H9 (cell line): Measurements from ENCODE around the gene ACOT13. TPM values are rescaled to one million over a fixed set of nuclear protein-coding genes. Genes with fewer than 3 reads are reported as not detected.

Source experiments
- DNase-seq: peaks from one replicate; pipeline ENCODE4 v3.0.0-alpha.2; 2017
- H2AFZ ChIP-seq: one replicate; pipeline ENCODE4 v1.6.1; 2013; ENCODE audit warnings: mild to moderate bottlenecking, low read length, control low read depth, moderate library complexity
- H2AK5ac ChIP-seq: 2 replicates; pipeline ENCODE4 v1.6.1; 2013; ENCODE audit warnings: low read length, control low read depth, mixed read lengths; ENCODE audit not compliant: insufficient read length
- H2BK120ac ChIP-seq: one replicate; pipeline ENCODE4 v1.6.1; 2013; ENCODE audit warnings: low read depth, mild to moderate bottlenecking, low read length, control low read depth, inconsistent platforms; ENCODE audit not compliant: poor library complexity, severe bottlenecking
- H2BK12ac ChIP-seq: 2 replicates; pipeline ENCODE4 v1.6.1; 2013; ENCODE audit warnings: low read length, control low read depth, mixed read lengths, low read depth; ENCODE audit not compliant: insufficient read length
- H2BK15ac ChIP-seq: 2 replicates; pipeline ENCODE4 v1.6.1; 2013; ENCODE audit warnings: low read depth, low read length, control low read depth
- H2BK20ac ChIP-seq: one replicate; pipeline ENCODE4 v1.6.1; 2013; ENCODE audit warnings: low read depth, mild to moderate bottlenecking, low read length, control low read depth, inconsistent platforms; ENCODE audit not compliant: poor library complexity, severe bottlenecking
- H2BK5ac ChIP-seq: 2 replicates; pipeline ENCODE4 v1.6.1; 2013; ENCODE audit warnings: low read length, control low read depth, mixed read lengths; ENCODE audit not compliant: insufficient read length
- H3K14ac ChIP-seq: 2 replicates; pipeline ENCODE4 v1.6.1; 2013; ENCODE audit warnings: low read length, control low read depth; ENCODE audit not compliant: insufficient read depth
- H3K18ac ChIP-seq: 2 replicates; pipeline ENCODE4 v1.6.1; 2013; ENCODE audit warnings: low read depth, mild to moderate bottlenecking, mixed read lengths, low read length, control low read depth; ENCODE audit not compliant: insufficient read length
- H3K23ac ChIP-seq: 2 replicates; pipeline ENCODE4 v1.6.1; 2013; ENCODE audit warnings: low read length, control low read depth, mixed read lengths, low read depth; ENCODE audit not compliant: insufficient read length
- H3K23me2 ChIP-seq: 2 replicates; pipeline ENCODE4 v1.6.1; 2013; ENCODE audit warnings: low read depth, mild to moderate bottlenecking, mixed read lengths, low read length, control low read depth; ENCODE audit not compliant: insufficient read length, poor library complexity, severe bottlenecking
- H3K27ac ChIP-seq: 2 replicates; pipeline ENCODE4 v1.5.1; 2013; ENCODE audit warnings: low read length, control low read depth, mixed read lengths, low read depth; ENCODE audit not compliant: insufficient read length
- H3K27me3 ChIP-seq: 2 replicates; pipeline ENCODE4 v1.6.1; 2013; ENCODE audit warnings: low read length, control low read depth, inconsistent platforms; ENCODE audit not compliant: insufficient read depth
- H3K4ac ChIP-seq: 2 replicates; pipeline ENCODE4 v1.6.1; 2013; ENCODE audit warnings: low read depth, mild to moderate bottlenecking, control low read depth, inconsistent platforms, low read length, moderate library complexity
- H3K4me1 ChIP-seq: 2 replicates; pipeline ENCODE4 v1.6.1; 2013; ENCODE audit warnings: low read length, control low read depth, inconsistent platforms; ENCODE audit not compliant: insufficient read depth
- H3K4me2 ChIP-seq: 2 replicates; pipeline ENCODE4 v1.6.1; 2013; ENCODE audit warnings: low read length, control low read depth, mixed read lengths; ENCODE audit not compliant: insufficient read length, insufficient read depth
- H3K56ac ChIP-seq: 2 replicates; pipeline ENCODE4 v1.6.1; 2013; ENCODE audit warnings: low read depth, mild to moderate bottlenecking, mixed read lengths, low read length, control low read depth; ENCODE audit not compliant: insufficient read length
- H3K79me1 ChIP-seq: 2 replicates; pipeline ENCODE4 v1.6.1; 2013; ENCODE audit warnings: low read depth, mild to moderate bottlenecking, moderate library complexity, low read length, control low read depth, inconsistent platforms; ENCODE audit not compliant: insufficient read depth, poor library complexity, severe bottlenecking
- H3K79me2 ChIP-seq: 2 replicates; pipeline ENCODE4 v1.6.1; 2013; ENCODE audit warnings: low read length, control low read depth, inconsistent platforms; ENCODE audit not compliant: insufficient read depth
- H3K9ac ChIP-seq: 2 replicates; pipeline ENCODE4 v1.6.1; 2013; ENCODE audit warnings: low read length, control low read depth, mixed read lengths; ENCODE audit not compliant: insufficient read length; ENCODE audit errors: extremely low read depth
- H3K9me3 ChIP-seq: one replicate; pipeline ENCODE4 v1.6.1; 2013; ENCODE audit warnings: low read depth, low read length, inconsistent platforms; ENCODE audit not compliant: control insufficient read depth
- H3T11ph ChIP-seq: one replicate; pipeline ENCODE4 v1.6.1; 2013; ENCODE audit warnings: mild to moderate bottlenecking, low read length, control low read depth, inconsistent platforms
- H4K20me1 ChIP-seq: one replicate; pipeline ENCODE4 v1.6.1; 2013; ENCODE audit not compliant: control insufficient read depth, insufficient read length, insufficient read depth
- H4K5ac ChIP-seq: 2 replicates; pipeline ENCODE4 v1.6.1; 2013; ENCODE audit warnings: low read depth, mild to moderate bottlenecking, mixed read lengths, low read length, control low read depth; ENCODE audit not compliant: insufficient read length
- H4K8ac ChIP-seq: replicated peaks from 2 replicates; pipeline ENCODE4 v1.6.1; 2013; ENCODE audit warnings: low read length, control low read depth, mixed read lengths, low read depth; ENCODE audit not compliant: insufficient read length
- H4K91ac ChIP-seq: 2 replicates; pipeline ENCODE4 v1.6.1; 2013; ENCODE audit warnings: low read depth, mild to moderate bottlenecking, moderate library complexity, mixed read lengths, low read length, control low read depth; ENCODE audit not compliant: insufficient read length
- H3K27ac Mint-ChIP-seq, 3 experiments: 2 replicates in 2 of 3; 3 replicates in 1 of 3; pipeline ENCODE4 v1.8.0; 2020 to 2021; ENCODE audit warnings: mixed read lengths in 3 of 3, mild to moderate bottlenecking in 1 of 3, moderate library complexity in 1 of 3
- H3K27me3 Mint-ChIP-seq: 2 replicates; pipeline ENCODE4 v1.8.0; 2021; ENCODE audit warnings: low read depth, mild to moderate bottlenecking, moderate library complexity, mixed read lengths
- H3K36me3 Mint-ChIP-seq, 3 experiments: 2 replicates in 2 of 3; 3 replicates in 1 of 3; pipeline ENCODE4 v1.8.0; 2020 to 2021; ENCODE audit warnings: low read depth in 3 of 3, mixed read lengths in 3 of 3; ENCODE audit not compliant: insufficient read depth in 1 of 3
- H3K4me1 Mint-ChIP-seq, 2 experiments: 2 replicates each; pipeline ENCODE4 v1.8.0; 2020; ENCODE audit warnings: mixed read lengths in 2 of 2
- H3K4me3 Mint-ChIP-seq, 2 experiments: 2 replicates in 1 of 2; 3 replicates in 1 of 2; pipeline ENCODE4 v1.8.0; 2020 to 2021; ENCODE audit warnings: mild to moderate bottlenecking in 2 of 2, mixed read lengths in 2 of 2, moderate library complexity in 1 of 2
- H3K9me3 Mint-ChIP-seq, 2 experiments: 2 replicates in 1 of 2; 3 replicates in 1 of 2; pipeline ENCODE4 v1.8.0; 2020; ENCODE audit warnings: mild to moderate bottlenecking in 2 of 2, mixed read lengths in 2 of 2, moderate library complexity in 1 of 2
- WGBS: extraction: QIAGEN DNeasy Blood & Tissue Kit; methylation state at CpG from one replicate; pipeline ENCODE4 v1.1.7; 2013; ENCODE audit warnings: missing lambda C conversion rate, low lambda C conversion rate, mixed read lengths; ENCODE audit not compliant: insufficient read length; ENCODE audit errors: extremely low coverage; 5-methylcytosine and 5-hydroxymethylcytosine counted together
- total RNA-seq: library from RNA; stranded (reverse); gene quantifications from 2 replicates; pipeline ENCODE4 v1.2.1, GENCODE V29; 2021
- TF ChIP-seq, protein P1 (sequence below): fragments of 200-600 bp; sonication (generic); conservative IDR thresholded peaks from 3 replicates; pipeline ENCODE4 v1.8.0; 2021; ENCODE audit warnings: antibody characterized with exemption, mild to moderate bottlenecking

The ACOT13 gene
- total RNA-seq, 1 experiment from 2014 or later: 38.0 TPM

GRCh38 chr6:24646771-24647170 is 20.1 kb upstream of the ACOT13 start:
- Histone ChIP-seq H2BK120ac (no peak overlapping the region), H3K79me2 (no peaks in the 10 kb centered on the region), H4K8ac (no peak overlapping the region), H3K23ac (no peak overlapping the region), H3K9me3 (no peaks in the 10 kb centered on the region), H2BK15ac (no peak overlapping the region), H2BK20ac (no peak overlapping the region), H3K9ac (no peak overlapping the region), H4K20me1 (no peaks in the 10 kb centered on the region), H3K4me2 (peak overlapping the region; percentile 63), H3K23me2 (peaks cover 8% of the 10 kb centered on the region), H3K56ac (no peak overlapping the region), H2BK5ac (no peak overlapping the region), H3K79me1 (no peaks in the 10 kb centered on the region), H2BK12ac (no peak overlapping the region), H4K91ac (no peak overlapping the region), H2AFZ (no peak overlapping the region), H3K27me3 (no peaks in the 10 kb centered on the region), H3T11ph (no peak overlapping the region), H3K27ac (no peak overlapping the region), H3K18ac (no peak overlapping the region), H2AK5ac (no peak overlapping the region), H3K14ac (no peak overlapping the region), H3K4me1 (no peaks in the 10 kb centered on the region; the same call in 1 of the 2 replicates), H4K5ac (no peak overlapping the region), H3K4ac (no peak overlapping the region)
- WGBS: no CpG with 5 or more reads among the region's 8 CpGs
- Mint-ChIP-seq H3K36me3 (peaks cover 3 to 13% (median 12%) of the 10 kb centered on the region in 3 experiments; a peak in 6 of 7 replicates), H3K9me3 (no peaks in the 10 kb centered on the region), H3K27me3 (peaks cover 12% of the 10 kb centered on the region), H3K27ac (no peak overlapping the region), H3K4me3 (peak overlapping the region; percentile 79 to 95), H3K4me1 (peaks cover 11% of the 10 kb centered on the region in 2 experiments)
- DNase-seq: no peak
- TF ChIP-seq, protein P1, sequence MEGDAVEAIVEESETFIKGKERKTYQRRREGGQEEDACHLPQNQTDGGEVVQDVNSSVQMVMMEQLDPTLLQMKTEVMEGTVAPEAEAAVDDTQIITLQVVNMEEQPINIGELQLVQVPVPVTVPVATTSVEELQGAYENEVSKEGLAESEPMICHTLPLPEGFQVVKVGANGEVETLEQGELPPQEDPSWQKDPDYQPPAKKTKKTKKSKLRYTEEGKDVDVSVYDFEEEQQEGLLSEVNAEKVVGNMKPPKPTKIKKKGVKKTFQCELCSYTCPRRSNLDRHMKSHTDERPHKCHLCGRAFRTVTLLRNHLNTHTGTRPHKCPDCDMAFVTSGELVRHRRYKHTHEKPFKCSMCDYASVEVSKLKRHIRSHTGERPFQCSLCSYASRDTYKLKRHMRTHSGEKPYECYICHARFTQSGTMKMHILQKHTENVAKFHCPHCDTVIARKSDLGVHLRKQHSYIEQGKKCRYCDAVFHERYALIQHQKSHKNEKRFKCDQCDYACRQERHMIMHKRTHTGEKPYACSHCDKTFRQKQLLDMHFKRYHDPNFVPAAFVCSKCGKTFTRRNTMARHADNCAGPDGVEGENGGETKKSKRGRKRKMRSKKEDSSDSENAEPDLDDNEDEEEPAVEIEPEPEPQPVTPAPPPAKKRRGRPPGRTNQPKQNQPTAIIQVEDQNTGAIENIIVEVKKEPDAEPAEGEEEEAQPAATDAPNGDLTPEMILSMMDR: no peak
